Liver (tissue), 10 donors: ENCODE results near the gene ST14. TPM values are rescaled to one million over a fixed set of nuclear protein-coding genes. Genes with fewer than 3 reads are reported as not detected.
"Not testable (repeated sequence)": the region's sequence is repeated elsewhere in the genome, so short reads cannot be mapped to it uniquely, and the experiment has no call there.

Source experiments
- DNase-seq: peaks from one replicate; pipeline ENCODE4 v3.0.0-alpha.2; 2017; ENCODE audit warnings: low spot score
- H3K27ac ChIP-seq, 2 donors: one replicate each; pipeline ENCODE4 v1.7.0; 2013; ENCODE audit warnings: inconsistent platforms in 2 of 2, low read length in 2 of 2, control low read depth in 1 of 2, low read depth in 1 of 2, mild to moderate bottlenecking in 1 of 2
- H3K27me3 ChIP-seq, 4 donors: one replicate each; pipeline versions ENCODE4 v1.6.1 to v1.7.0; 2013; ENCODE audit warnings: low read length in 3 of 4, inconsistent platforms in 1 of 4, mild to moderate bottlenecking in 1 of 4, moderate library complexity in 1 of 4; ENCODE audit not compliant: control insufficient read depth in 4 of 4, insufficient read depth in 4 of 4
- H3K36me3 ChIP-seq, 4 donors: one replicate each; pipeline versions ENCODE4 v1.6.1 to v1.7.0; 2013; ENCODE audit warnings: low read length in 3 of 4, mild to moderate bottlenecking in 3 of 4, low read depth in 1 of 4, moderate library complexity in 1 of 4; ENCODE audit not compliant: control insufficient read depth in 4 of 4, insufficient read depth in 3 of 4
- H3K4me1 ChIP-seq, 4 donors: one replicate each; pipeline versions ENCODE4 v1.6.1 to v1.7.0; 2013; ENCODE audit warnings: low read length in 3 of 4, mild to moderate bottlenecking in 3 of 4, moderate library complexity in 1 of 4; ENCODE audit not compliant: control insufficient read depth in 4 of 4, insufficient read depth in 4 of 4
- H3K4me3 ChIP-seq, 3 donors: one replicate each; pipeline versions ENCODE4 v1.6.1 to v1.7.0; 2013; ENCODE audit warnings: low read length in 3 of 3, control low read depth in 1 of 3, low read depth in 1 of 3, mild to moderate bottlenecking in 1 of 3
- H3K9ac ChIP-seq, 2 donors: one replicate each; pipeline ENCODE4 v1.7.0; 2013; ENCODE audit warnings: low read length in 2 of 2, mild to moderate bottlenecking in 2 of 2, moderate library complexity in 2 of 2, control low read depth in 1 of 2, low read depth in 1 of 2
- H3K9me3 ChIP-seq, 4 donors: one replicate each; pipeline versions ENCODE4 v1.6.1 to v1.7.0; 2013; ENCODE audit warnings: low read length in 3 of 4; ENCODE audit not compliant: control insufficient read depth in 4 of 4
- WGBS: extraction: QIAGEN DNeasy Blood & Tissue Kit; methylation state at CpG from one replicate; pipeline ENCODE4 v1.1.7; 2013; 5-methylcytosine and 5-hydroxymethylcytosine counted together
- polyA plus RNA-seq, 2 donors: library from polyadenylated mRNA; stranded (reverse) in 1 of 2; unstranded in 1 of 2; fragments of 200-250 nt in 1 of 2; fragments of >200 nt in 1 of 2; fragmentation: Nextera tagmentation in 1 of 2; extraction: Ambion mirVana in 1 of 2; gene quantifications; one replicate each; pipeline versions ENCODE4 v1.2.1 to v1.2.3, GENCODE V29; 2013 to 2015
- small RNA-seq: library from RNA; depleted of rRNA; stranded (forward); fragments of <200 nt; gene quantifications from one replicate; pipeline ENCODE3, GENCODE V24; 2014
- total RNA-seq, 2 donors: library from RNA; depleted of rRNA; stranded (reverse); fragments of >200 nt; gene quantifications; one replicate each; pipeline ENCODE4 v1.2.3, GENCODE V29; 2014
- donor health status: healthy.
- donor health status: healthy.
- donor health status: healthy.
- donor health status: healthy.
- donor health status: healthy.

ST14 gene
- total and polyA plus RNA-seq, 4 donors: 2.8 to 5.9 (median 4.5) TPM

GRCh38 chr11:130251763-130252162, 92.2 kb downstream of the ST14 start:
- 94% methylated on average over 1 of the region's 1 CpG for WGBS
- H3K27ac ChIP-seq, H3K4me3 ChIP-seq, H3K36me3 ChIP-seq, H3K9me3 ChIP-seq, H3K27me3 ChIP-seq, H3K9ac ChIP-seq, H3K4me1 ChIP-seq, DNase-seq: not testable (repeated sequence)

Small RNA genes lying within 50 kb of the gene (small RNA-seq; reads per million reads assigned to genes)
- gene RF00015: not detected

Other genes with a start within 250 kb of the ST14 start
- gene PRDM10, start 156.9 kb upstream of the ST14 start, total RNA-seq: 1 to 10 TPM; 4.9 to 7.2 TPM
- gene PRDM10, start 156.9 kb upstream of the ST14 start, polyA plus RNA-seq: 1 to 10 TPM; 1.4 to 2.9 TPM
- gene APLP2, start 89.9 kb upstream of the ST14 start, total RNA-seq: 100 to 1,000 TPM; 190 to 337 TPM
- gene APLP2, start 89.9 kb upstream of the ST14 start, polyA plus RNA-seq: 100 to 1,000 TPM; 227 to 238 TPM
- gene ZBTB44, start 155.1 kb downstream of the ST14 start, total RNA-seq: 10 to 100 TPM; 24.2 to 33.9 TPM
- gene ZBTB44, start 155.1 kb downstream of the ST14 start, polyA plus RNA-seq: 1 to 10 TPM; 4.7 to 9.8 TPM